Left colon (tissue), 2 donors: ENCODE data around the gene RPUSD4. TPM values are rescaled to one million over a fixed set of nuclear protein-coding genes. Genes with fewer than 3 reads are reported as not detected.

Experiments
- ATAC-seq: fragments of 200-7000 bp; cut with Tn5 transposase; one replicate; pipeline ENCODE4 v1.9.1; 2020; ENCODE audit warnings: mild to moderate bottlenecking, moderate library complexity
- DNase-seq, 2 donors: peaks; one replicate each; pipeline ENCODE4 v3.0.0-alpha.2; 2020
- intact Hi-C, 2 donors: fragments of 100-400 bp; cut with DNase I in 1 of 2; cut with micrococcal nuclease in 1 of 2; formaldehyde crosslinking; loops; one replicate each; pipeline versions ENCODE4 v1.11.2 to v1.14.0; 2022; cut with DNase I, micrococcal nuclease
- total RNA-seq, 2 donors: library from RNA; stranded (reverse); fragmentation: NEBNext Ultra II Directional; extraction: Animal tissue kit (Norgen Biotek cat#: 25700); gene quantifications; one replicate each; pipeline ENCODE4 v1.2.1, GENCODE V29; 2021
- donor health status: DM: no; HTN: no; CAD: no.
- donor health status: DM: yes; HTN: yes; CAD: no.

The RPUSD4 gene
- total RNA-seq, 2 donors from 2014 or later = 15.9 to 16.1 TPM

DNA sequence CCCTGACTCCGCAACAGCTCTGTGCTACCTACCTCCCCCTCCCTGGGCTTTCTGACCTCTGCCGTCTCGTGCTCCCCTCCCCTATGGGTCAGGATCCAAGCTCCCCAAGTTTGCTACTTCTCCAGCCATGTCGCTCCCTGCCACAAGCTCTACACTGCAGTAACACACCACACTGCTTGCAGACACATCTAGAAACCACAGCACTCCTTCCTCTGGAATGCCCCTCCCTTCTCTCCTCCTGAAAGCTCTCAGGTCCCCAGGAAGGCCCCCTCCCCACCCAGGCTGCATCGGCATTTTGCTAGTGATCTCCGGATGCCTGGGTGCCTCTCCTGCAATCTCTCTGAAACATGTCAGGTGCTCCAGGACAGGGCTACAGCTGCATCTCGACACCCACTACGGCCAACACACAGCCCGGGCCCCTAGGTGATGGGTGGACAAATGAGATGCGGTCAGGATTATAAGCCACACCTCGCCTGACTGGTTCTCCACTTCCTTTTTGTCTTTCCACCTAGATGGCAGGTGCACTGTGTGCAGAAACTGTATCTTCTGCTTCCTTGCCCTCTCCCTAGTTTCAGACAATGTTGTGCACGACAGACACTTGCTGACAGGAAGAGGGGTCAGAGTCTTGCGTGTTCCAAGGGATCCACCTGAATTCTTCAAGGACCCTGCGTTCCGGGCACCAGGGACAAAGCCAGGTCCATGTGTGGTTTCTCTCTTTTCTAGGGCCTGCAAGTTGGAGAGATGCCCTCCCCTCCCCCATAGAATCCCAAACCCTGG lies 22.9 kb downstream of the RPUSD4 start:
- no peak for ATAC-seq
- intact Hi-C loops = loop anchor here (5.0 kb wide), 2 partner anchors 186 to 261 kb away; no protein-coding TSS in a partner anchor
- no peak for DNase-seq

DNA sequence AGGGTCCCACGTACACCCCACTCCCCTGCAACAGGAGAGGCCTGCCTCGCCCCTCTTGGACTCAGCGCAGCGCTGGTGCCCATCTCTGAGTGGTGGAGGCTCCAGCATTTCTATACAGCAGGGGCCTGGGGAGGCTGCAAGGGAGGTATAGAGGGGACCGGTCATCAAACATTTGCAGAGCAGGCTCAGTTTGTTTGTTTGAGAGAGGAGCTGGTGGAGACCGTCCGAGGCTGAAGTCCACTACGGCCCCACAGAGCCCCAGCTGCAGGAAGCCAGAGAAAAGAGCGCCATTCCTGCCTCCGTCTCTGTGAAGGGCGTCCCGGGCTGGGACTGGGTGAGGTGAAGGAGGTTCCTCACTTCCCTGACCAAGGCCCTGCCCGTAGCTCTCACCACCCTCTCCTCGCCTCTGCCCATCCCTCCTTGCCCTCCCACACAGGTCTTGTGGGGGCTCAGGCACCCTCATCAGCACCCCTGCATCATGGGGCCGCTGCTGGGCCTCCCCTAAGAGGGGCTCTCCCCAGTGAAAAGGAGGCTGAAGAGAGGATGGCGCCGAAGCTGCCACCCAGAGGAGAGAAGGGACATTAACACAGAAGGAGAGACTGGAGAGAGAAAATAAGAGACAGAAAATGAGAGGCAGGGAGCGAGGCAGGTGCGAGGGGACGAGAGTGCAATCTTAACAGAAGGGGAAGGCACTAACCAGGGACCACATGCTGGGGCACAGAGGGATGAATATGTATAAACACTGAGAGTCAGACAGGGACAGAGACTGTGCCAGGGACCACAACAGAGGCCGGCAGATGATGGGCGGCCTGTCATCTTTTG lies 24.5 kb downstream of the RPUSD4 start:
- ATAC-seq (no peak), DNase-seq (no peak)
- intact Hi-C loops = loop anchor here (5.0 kb wide), 2 partner anchors 185 to 260 kb away; no protein-coding TSS in a partner anchor

DNA sequence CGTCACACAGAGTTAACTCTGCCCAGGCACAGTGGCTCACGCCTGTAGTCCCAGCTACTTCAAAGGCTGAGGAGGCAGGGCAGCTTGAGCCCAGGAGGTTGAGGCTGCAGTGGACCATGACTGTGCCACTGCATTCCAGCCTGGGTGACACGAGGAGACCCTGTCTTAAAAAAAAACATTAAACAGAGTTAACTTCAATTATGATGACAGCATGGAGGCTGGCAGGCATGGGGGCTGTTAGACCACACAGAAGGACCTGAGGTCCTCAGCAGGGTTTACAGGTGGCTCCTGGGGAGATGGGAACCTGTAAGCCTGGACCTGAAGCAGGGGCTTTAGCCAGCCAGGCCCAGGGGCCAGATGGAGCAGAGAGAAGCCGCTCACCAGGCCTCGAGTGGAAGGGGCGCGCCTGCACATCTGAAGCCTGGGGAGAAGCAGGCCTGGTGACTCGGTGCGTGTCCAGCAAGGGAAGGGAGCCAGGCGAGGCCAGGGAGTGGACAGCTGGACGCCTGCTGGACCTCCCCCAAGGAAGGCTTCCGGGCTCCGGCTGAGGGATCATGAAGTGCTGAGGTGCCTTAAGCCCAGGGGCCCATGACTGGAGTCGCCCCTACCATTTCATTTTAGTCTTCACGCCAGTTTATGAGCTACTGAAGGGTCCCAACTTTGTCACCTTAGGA lies 25.3 kb downstream of the RPUSD4 start:
- intact Hi-C loops = loop anchor here (5.0 kb wide), 2 partner anchors 184 to 259 kb away; no protein-coding TSS in a partner anchor
- DNase-seq (no peak), ATAC-seq (no peak)

DNA sequence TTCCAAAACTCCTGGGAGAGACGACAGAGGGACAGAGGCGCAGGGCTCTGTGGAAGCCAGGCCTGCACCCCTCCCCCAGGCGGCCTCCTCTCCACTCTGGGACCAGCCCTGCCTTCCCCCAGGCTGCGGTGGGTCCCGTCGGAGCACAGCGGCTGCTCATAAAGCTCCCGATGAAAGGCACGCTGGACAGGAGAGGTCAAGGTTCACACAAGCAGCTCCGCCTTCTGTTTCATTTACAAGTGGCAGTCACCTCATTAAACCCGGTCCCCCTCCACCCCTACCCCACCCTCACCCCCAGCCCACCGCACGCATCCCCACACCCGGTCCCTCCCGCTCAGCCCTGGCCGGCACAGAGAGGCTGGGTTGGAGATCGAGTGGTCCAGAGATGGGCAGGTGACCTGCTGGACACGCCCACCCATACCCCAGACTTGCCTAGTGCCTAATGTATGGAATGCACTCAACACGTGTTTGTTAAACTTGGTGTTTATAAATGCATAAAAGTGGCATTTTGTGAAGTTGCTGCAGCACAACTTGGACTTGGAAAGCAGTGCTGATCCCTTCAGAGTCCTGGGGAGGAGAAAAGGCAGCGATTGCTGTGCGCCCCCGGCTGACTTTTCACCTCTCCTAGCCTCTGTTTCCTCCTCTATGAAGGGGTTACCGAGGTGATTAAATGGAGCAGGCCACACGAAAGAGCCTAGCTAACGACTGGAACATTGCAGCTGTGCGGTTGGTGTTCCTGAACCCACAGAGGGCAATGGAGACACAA lies 26.0 kb downstream of the RPUSD4 start:
- ATAC-seq (peak; percentile 72), DNase-seq (no peak)
- intact Hi-C loops = loop anchor here (5.0 kb wide), 2 partner anchors 183 to 258 kb away; no protein-coding TSS in a partner anchor

DNA sequence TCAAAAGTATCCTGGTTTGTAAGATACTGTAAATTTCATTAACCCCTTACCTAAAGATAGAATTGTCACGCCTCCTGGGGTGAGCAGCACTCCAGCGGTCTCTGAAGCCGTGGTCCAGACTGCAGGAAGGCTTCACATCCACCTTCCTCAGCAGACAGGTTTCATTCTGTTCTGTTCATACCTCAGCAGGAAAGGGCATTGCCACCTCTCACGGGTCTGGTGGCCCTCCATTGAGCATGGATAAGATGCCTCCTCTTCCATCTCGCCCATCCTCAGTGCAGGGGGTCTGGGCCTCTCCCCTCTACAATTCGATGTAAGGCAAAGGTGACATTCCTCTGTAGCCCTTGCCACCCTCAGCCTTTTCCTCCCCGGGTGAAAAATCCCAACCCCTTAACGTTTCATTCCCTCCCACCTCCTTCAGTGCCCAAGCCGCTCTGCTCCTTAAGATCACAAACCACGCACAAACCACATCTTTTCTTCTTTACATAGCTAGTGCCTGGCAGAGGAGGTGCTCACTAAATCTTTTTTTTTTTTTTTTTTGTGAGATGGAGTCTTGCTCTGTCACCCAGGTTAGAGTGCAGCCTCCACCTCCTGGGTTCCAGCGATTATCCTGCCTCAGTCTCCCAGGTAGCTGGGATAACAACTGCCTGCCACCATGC lies 28.5 kb downstream of the RPUSD4 start:
- intact Hi-C loops = no loop called here

DNA sequence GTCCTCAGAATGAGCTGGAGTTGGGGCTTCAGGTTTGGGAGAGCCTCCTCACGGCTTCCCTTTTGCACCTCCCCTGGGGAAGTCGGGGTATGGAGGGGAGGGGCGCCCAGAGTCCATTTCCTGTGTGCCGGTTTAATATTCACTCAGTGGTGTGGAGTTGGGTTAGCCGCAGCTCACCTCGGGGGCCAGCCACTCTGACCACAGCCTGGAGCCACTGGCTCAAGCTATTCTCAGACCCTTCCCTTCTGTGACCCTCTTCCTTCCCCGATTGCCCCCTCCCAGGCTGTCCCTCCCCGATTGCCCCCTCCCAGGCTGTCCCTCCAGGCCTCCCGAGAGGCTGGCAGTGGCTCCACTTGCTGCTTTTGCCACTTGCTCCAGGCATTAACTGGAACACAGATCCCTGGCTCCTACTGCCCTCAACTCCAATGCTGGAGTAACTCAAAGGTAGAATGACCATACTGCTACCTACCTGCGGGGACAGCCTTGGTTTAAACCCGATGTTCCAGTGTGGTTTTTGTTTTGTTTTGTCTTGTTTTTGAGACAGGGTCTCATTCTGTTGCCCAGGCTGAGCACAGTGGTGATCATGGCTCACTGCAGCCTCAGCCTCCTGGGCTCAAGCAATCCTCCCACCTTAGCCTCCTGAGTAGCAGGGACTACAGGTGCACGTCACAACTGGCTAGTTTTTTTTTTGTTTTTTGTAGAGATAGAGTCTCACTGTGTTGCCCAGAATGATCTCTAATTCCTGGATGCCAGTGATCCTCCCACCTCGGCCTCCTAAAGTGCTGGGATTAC lies 29.3 kb downstream of the RPUSD4 start:
- ATAC-seq = no peak
- peak in 1 of 2 donors; percentile 5 for DNase-seq
- intact Hi-C loops = no loop called here

More for the DNA sequence above, 28.5 kb downstream of the RPUSD4 start:
- no peak for ATAC-seq
- DNase-seq = peak in 1 of 2 donors; percentile 1

DNA sequence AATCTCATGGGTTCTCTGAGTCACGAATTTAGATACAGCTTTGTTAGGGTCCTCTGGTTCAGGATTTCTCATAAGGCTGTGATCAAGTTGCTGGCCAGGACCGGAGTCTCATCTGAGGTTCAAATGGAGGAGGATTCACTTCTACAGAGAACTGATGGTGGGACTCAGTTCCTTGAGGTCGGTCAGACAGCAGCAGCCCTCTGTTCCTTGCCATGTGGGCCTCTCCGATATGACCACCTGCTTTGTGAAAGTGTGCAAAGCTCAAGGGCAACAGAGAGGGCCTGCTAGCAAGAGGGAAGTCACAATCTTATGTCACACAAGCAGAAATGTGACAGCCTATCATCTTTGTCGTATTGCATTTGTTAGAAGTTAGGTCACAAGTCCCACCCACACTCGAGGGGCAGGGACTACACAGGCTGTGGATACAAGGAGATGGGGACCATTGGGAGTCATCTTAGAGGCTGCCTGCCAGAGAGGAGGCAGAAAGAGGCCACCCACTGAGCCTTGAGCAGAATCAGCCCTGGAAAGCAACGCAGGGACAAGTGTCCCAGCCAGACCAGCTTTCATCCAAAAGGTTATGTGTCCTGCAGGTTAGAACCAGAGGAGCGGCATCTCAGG lies 34.5 kb downstream of the RPUSD4 start:
- intact Hi-C loops = no loop called here
- ATAC-seq = no peak

DNA sequence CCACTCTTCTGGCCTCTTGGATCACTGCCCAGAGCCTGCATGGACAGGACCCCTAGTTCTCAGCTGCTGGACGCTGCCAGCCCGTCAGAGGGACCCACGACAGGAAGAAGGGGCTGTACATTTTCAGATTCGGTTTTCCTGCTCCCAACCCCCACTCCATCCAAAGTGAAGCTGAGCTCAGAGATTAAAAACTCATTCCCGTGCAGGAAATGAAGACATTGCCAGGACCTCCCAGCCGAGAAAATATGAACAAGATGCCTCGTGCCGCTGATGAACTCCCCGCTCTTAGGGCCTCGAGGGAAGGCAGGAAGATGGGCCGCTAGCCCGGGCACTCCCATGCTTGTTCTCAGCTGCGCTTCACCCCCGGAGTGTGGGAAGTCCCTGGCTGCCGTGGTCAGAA lies 36.1 kb downstream of the RPUSD4 start:
- intact Hi-C loops = no loop called here
- DNase-seq (no peak), ATAC-seq (no peak)

More for the DNA sequence above, 34.5 kb downstream of the RPUSD4 start:
- no peak for DNase-seq

DNA sequence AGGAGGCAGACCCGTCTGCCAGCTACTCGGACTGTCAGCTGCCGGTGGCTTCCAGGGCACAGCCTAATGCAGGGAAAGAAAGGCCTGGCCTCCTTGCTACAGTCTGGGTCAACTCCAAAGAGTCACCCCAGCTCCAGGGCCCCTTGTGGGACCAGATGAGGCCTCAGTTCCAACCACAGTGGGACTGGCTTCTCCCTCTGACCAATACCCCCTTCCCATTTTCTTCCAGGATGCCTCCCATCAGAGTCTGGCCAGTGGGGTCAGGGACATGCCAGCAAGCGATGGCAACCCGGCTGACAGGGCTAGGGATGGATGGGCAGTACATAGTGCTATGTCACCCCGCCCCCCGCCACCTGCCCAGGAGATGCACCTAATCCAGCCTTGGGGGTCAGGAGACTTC lies 36.6 kb downstream of the RPUSD4 start:
- DNase-seq (no peak), ATAC-seq (no peak)
- intact Hi-C loops = no loop called here

DNA sequence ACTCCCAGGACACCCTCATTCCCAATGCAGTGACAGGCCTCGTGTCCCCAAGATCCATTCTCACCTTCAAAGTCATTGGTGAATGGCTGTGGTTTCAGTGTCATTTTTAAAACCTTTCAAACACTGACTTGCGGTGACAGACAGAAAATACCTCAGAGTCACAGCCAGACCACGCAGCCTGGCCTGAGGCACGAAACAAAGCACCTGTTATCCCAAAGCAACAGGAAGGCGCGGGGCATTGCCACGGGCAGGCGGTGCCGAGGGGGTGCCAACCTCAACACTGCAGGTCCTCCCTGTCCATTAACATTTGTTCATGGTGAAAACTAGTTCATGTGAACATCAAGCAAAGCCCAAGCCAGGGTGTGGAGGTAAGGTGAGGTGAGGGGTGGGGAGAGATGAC lies 38.2 kb downstream of the RPUSD4 start:
- DNase-seq (no peak), ATAC-seq (no peak)
- intact Hi-C loops = no loop called here

DNA sequence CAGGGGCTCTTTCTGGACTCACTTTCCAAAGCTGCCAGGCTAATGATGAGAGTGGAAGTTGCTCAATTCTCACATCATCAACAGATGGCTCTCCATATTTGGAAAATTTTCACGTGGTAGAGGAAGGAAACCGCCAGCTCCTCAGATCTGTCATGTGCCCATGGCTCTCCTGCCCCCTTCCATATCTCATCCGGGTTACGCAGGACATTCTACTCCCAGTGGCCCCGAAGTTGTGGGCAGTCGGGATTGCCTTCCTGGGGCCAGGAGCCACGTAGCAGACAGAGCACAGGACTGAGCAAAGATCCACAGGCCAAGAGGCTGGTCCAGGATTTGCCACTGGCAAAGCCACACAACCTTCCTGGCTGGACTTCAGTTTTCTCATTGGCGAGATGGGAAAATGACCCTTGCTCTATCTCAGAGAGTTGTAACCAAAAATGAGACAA lies 38.8 kb downstream of the RPUSD4 start:
- DNase-seq = no peak
- no peak for ATAC-seq
- intact Hi-C loops = no loop called here

DNA sequence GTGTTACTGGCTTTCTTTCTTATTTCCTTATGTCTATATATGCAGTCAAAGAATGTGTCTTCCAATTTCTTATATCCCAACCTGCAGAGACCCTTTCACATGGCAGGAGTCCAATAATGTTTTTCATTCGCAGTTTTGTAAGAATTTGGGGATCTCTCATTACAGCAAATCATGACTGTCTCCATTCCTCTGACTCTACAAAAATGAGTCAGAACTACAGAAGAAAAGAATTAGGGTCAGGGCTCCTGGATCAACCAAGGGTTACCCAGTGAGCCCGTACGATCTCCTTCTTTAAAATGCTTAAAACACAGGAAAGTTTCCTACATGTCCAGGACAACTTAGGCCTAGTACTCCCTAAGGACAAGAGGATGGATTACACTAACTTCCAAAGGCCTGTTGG lies 42.2 kb downstream of the RPUSD4 start:
- intact Hi-C loops = no loop called here
- DNase-seq = no peak
- no peak for ATAC-seq

DNA sequence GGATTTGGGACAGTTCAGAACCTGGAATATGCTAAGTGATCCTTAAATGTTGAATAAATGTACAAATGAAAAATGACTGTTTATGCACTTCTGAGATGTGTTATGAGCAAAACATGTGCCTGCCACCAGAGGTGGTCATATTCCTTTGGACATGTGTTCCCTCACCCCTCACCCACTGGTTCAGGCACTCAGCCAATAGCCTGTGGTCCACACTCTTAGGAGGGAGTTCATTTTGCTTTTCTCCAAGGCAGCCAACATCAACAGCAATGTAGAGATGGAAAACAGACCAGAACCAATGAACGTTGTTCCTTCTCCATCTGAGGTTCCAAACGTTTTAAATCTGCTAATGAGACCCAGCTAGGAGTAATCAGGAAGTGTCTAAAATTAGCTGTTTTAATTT lies 44.0 kb downstream of the RPUSD4 start:
- no peak for DNase-seq
- ATAC-seq = no peak
- intact Hi-C loops = no loop called here

DNA sequence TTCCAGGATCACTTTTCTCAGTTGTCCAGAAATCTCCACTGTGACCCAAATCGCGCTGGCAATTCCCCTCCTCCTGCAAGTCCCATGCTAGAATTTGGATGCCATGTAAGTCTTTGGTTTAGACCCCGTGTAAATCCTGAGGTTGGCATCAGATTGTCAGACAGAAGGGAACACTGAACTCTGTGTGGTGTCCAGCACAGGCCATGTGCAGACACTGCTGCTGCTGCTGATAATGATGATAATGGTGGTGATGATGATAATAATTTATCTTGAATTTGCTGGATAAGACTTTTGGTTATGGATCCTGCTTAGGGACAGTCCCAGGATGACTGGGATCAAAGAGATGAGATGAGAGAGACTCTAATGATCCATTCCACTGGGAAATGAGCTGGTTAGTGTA lies 45.0 kb downstream of the RPUSD4 start:
- DNase-seq (no peak), ATAC-seq (no peak)
- intact Hi-C loops = no loop called here

DNA sequence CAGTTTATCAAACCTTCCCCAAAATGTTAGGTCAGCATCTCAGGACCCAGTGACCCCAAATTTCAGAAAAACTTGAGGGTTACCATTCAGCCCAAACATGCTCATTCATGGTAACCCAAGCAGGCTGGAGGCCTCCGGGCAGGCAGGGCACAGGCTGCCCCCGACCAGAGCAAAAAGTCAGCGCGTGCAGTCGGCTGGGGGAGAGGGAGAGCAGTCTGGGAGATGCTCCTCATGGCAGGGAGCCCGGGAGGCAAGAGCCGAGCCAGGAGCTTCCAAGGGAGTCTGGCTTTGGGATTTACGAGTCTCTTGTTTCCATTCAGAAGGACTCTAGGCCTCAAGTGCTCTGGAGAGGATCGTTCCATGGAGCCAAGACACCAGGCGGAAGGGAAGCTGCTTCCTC lies 45.7 kb downstream of the RPUSD4 start:
- intact Hi-C loops = no loop called here
- ATAC-seq (no peak), DNase-seq (peak; percentile 43 to 73)

DNA sequence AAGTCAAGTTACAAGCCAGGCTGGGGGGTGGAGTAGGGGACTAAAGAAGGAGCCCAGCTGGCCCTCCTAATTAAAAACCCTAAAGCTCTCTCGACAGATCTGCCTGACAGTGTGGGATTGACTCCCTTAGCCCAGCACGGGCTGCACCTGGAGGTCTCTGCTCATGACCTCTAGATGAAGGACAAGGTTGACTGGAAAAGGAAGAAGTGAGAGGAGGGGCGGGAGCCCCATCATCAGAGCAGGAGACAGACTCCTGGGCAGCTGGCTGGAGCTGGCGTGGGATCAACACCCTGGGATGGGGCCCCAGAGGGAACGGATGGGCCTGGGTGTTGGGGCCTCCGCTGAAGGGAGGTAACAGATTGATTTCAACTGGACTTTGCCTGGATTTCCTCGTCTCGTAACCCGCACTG lies 46.1 kb downstream of the RPUSD4 start:
- ATAC-seq = no peak
- intact Hi-C loops = no loop called here
- DNase-seq = no peak

DNA sequence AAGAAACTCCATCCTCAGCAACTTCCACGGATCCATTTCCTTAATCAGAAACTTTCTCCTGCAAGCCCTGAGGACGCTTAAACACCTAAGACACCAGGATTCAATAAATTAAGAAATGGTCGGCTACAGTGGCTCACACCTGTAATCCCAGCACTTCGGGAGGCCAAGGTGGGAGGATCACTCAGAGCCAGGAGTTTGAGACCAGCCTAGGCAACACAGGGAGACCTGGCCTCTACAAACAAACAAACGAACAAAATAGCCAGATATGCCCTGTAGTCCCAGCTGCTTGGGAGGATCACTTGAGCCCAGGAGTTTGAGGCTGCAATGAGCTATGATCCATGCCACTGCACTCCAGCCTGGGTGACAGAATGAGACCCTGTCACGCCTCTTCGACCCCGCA lies 46.7 kb downstream of the RPUSD4 start:
- no peak for DNase-seq
- intact Hi-C loops = no loop called here
- ATAC-seq = no peak
